ENCODE data around the gene SNTB2. TPM values are rescaled to one million over a fixed set of nuclear protein-coding genes. Genes with fewer than 3 reads are reported as not detected.
"Not testable (repeated sequence)": the region's sequence is repeated elsewhere in the genome, so short reads cannot be mapped to it uniquely, and the experiment has no call there.

The SNTB2 gene
- 8.5 TPM for polyA plus RNA-seq (2013, experiment 1 of 2)
- polyA plus RNA-seq (2013, experiment 2 of 2): 8.2 TPM

DNA sequence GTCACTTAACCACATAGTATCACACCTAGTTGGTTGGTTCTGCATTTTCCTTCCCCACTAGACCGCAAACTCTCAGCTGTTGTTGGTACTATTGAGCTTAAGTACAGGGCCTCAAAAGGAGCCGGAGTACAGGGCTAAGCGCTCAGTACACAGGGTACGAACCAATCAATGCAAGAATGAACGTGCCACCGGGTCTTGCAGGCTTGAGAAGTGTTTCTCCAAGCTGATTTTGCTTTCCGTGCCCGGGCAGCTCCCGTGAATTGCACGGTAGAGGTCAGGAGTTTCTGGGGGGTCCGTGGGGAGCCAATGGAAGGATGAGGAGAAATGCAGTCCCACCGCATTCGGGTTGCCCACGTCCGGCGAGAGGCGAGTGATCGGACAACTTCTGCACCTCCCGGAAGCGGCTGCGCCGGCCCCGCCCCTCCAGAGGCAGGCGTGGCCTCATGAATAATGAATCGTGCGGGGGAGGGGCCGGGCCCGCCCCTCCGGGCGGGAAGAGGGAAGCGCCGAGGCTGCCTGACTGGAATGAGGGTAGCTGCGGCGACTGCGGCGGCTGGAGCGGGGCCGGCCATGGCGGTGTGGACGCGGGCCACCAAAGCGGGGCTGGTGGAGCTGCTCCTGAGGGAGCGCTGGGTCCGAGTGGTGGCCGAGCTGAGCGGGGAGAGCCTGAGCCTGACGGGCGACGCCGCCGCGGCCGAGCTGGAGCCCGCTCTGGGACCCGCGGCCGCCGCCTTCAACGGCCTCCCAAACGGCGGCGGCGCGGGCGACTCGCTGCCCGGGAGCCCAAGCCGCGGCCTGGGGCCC is at the start of gene SNTB2:
TSS of gene SNTB2 (plus strand) at position 523 of the 804 bp plus-strand sequence. CDS start at position 526, 3 bp downstream.
- Histone ChIP-seq H3K27me3 (ENCODE audit: control insufficient read depth in 1 of 2, insufficient read depth in 1 of 2, low read length in 2 of 2) (no peaks in the 10 kb centered on the region), H2BK5ac (ENCODE audit: low read depth, low read length, poor library complexity, severe bottlenecking) (peak within 1 kb of the TSS; percentile 87), H2AK5ac (ENCODE audit: low read length, severe bottlenecking) (no peak within 1 kb of the TSS), H2BK15ac (ENCODE audit: low read depth, poor library complexity, severe bottlenecking) (peak within 1 kb of the TSS; percentile 96), H3K14ac (ENCODE audit: low read length in 2 of 2) (peak within 1 kb of the TSS; percentile 27 to 98), H3K23ac (ENCODE audit: low read length in 2 of 2) (peak within 1 kb of the TSS in 1 of 2 experiments; percentile 76), H3K9ac (ENCODE audit: low read length) (peak within 1 kb of the TSS; percentile 89), H3K9me3 (ENCODE audit: control insufficient read depth, low read length) (no peaks in the 10 kb centered on the region), H4K91ac (ENCODE audit: low read length) (peak within 1 kb of the TSS; percentile 82), H2BK12ac (ENCODE audit: low read length in 2 of 2) (peak within 1 kb of the TSS; percentile 35 to 93), H3K79me1 (replicated peaks; ENCODE audit: low read length, poor library complexity, severe bottlenecking) (peaks cover 7% of the 10 kb centered on the region), H3K36me3 (ENCODE audit: control insufficient read depth in 1 of 2, insufficient read depth in 2 of 2, low read depth in 1 of 2, low read length in 2 of 2) (no peaks in the 10 kb centered on the region), H3K4ac (ENCODE audit: low read depth in 1 of 2, low read length in 2 of 2) (peak within 1 kb of the TSS; percentile 75 to 95), H3K4me3 (ENCODE audit: insufficient read depth in 1 of 2, low read depth in 1 of 2, low read length in 2 of 2) (peak within 1 kb of the TSS; percentile 89 to 93), H3K18ac (ENCODE audit: low read depth in 1 of 2, low read length in 2 of 2) (peak within 1 kb of the TSS; percentile 96), H2BK120ac (ENCODE audit: low read depth, low read length) (peak within 1 kb of the TSS; percentile 78), H3K4me2 (ENCODE audit: low read length, poor library complexity, severe bottlenecking) (peak within 1 kb of the TSS; percentile 91), H3K4me1 (ENCODE audit: control insufficient read depth, insufficient read depth, low read depth, low read length) (peaks cover 14% of the 10 kb centered on the region), H4K8ac (ENCODE audit: low read length) (peak within 1 kb of the TSS; percentile 75), H2AFZ (ENCODE audit: low read depth, low read length) (peak within 1 kb of the TSS; percentile 57), H3K27ac (ENCODE audit: low read length, poor library complexity, severe bottlenecking) (peak within 1 kb of the TSS; percentile 84)
- DNase-seq: peak; percentile 91
- 3% methylated on average over 56 of the region's 69 CpGs for WGBS

DNA sequence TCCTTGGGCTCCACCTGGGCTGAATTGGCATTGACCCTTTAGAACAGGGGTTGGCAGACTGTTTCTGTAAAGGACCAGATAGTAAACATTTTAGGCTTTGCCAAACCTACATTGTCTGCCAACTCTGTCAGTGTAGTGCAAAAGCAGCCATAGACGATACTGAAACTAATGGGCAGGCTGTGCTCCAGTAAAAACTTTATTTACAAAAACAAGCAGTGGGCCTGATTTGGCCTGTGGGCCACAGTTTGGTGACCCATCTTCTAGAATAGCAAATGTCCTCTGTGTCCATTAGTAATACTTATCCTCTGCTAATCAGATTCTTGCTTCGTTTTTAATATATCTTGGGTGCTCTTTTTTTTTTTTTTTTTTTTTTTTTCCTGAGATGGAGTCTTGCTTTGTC is 48.4 kb upstream of the SNTB2 start:
- no peak overlapping the region for H2BK5ac ChIP-seq (ENCODE audit: low read depth, low read length, poor library complexity, severe bottlenecking)
- no peak overlapping the region for H3K27ac ChIP-seq (ENCODE audit: low read length, poor library complexity, severe bottlenecking)
- no peak overlapping the region for H3K4ac ChIP-seq (ENCODE audit: low read depth in 1 of 2, low read length in 2 of 2)
- H3K4me1 ChIP-seq (ENCODE audit: control insufficient read depth, insufficient read depth, low read depth, low read length): peaks cover 7% of the 10 kb centered on the region
- H2BK12ac ChIP-seq (ENCODE audit: low read length in 2 of 2): no peak overlapping the region
- no peak overlapping the region for H3K18ac ChIP-seq (ENCODE audit: low read depth in 1 of 2, low read length in 2 of 2)
- no peak overlapping the region for H2AK5ac ChIP-seq (ENCODE audit: low read length, severe bottlenecking)
- H3K4me3 ChIP-seq (ENCODE audit: insufficient read depth in 1 of 2, low read depth in 1 of 2, low read length in 2 of 2): no peak overlapping the region
- 99% methylated on average over 2 of the region's 2 CpGs for WGBS
- no peak overlapping the region for H3K14ac ChIP-seq (ENCODE audit: low read length in 2 of 2)
- H4K8ac ChIP-seq (ENCODE audit: low read length): no peak overlapping the region
- no peaks in the 10 kb centered on the region for H3K9me3 ChIP-seq (ENCODE audit: control insufficient read depth, low read length)
- H3K4me2 ChIP-seq (ENCODE audit: low read length, poor library complexity, severe bottlenecking): no peak overlapping the region
- peaks cover 18% of the 10 kb centered on the region for H3K79me1 ChIP-seq (replicated peaks; ENCODE audit: low read length, poor library complexity, severe bottlenecking)
- H3K23ac ChIP-seq (ENCODE audit: low read length in 2 of 2): no peak overlapping the region
- no peak overlapping the region for H4K91ac ChIP-seq (ENCODE audit: low read length)
- no peak for DNase-seq
- H3K36me3 ChIP-seq (ENCODE audit: control insufficient read depth in 1 of 2, insufficient read depth in 2 of 2, low read depth in 1 of 2, low read length in 2 of 2): peaks cover 28 to 74% of the 10 kb centered on the region in 2 experiments
- H2AFZ ChIP-seq (ENCODE audit: low read depth, low read length): no peak overlapping the region
- H3K9ac ChIP-seq (ENCODE audit: low read length): no peak overlapping the region
- H2BK15ac ChIP-seq (ENCODE audit: low read depth, poor library complexity, severe bottlenecking): no peak overlapping the region
- H3K27me3 ChIP-seq (ENCODE audit: control insufficient read depth in 1 of 2, insufficient read depth in 1 of 2, low read length in 2 of 2): no peaks in the 10 kb centered on the region
- H2BK120ac ChIP-seq (ENCODE audit: low read depth, low read length): no peak overlapping the region

DNA sequence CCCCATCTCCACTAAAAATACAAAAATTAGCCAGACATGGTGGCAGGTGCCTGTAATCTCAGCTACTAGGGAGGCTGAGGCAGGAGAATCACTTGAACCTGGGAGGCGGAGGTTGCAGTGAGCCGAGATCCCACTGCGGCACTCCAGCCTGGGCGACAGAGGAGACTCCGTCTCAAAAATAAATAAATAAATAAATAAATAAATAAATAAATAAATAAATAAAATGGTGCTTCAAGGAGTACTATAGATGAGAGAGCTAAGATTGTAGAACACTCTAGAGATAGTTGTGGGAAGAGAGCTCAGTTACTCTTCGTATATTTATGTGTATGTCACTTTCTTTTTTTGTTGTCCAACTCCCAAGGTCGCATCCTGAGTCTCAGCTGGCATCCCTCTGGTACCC is 47.5 kb upstream of the SNTB2 start:
- H2AFZ ChIP-seq (ENCODE audit: low read depth, low read length); H2BK5ac ChIP-seq (ENCODE audit: low read depth, low read length, poor library complexity, severe bottlenecking); H2BK15ac ChIP-seq (ENCODE audit: low read depth, poor library complexity, severe bottlenecking); H3K4me3 ChIP-seq (ENCODE audit: insufficient read depth in 1 of 2, low read depth in 1 of 2, low read length in 2 of 2); H2AK5ac ChIP-seq (ENCODE audit: low read length, severe bottlenecking); H3K9me3 ChIP-seq (ENCODE audit: control insufficient read depth, low read length); H3K27ac ChIP-seq (ENCODE audit: low read length, poor library complexity, severe bottlenecking); H3K18ac ChIP-seq (ENCODE audit: low read depth in 1 of 2, low read length in 2 of 2); H2BK120ac ChIP-seq (ENCODE audit: low read depth, low read length); H4K8ac ChIP-seq (ENCODE audit: low read length); H4K91ac ChIP-seq (ENCODE audit: low read length); H3K23ac ChIP-seq (ENCODE audit: low read length in 2 of 2); H3K9ac ChIP-seq (ENCODE audit: low read length); H3K27me3 ChIP-seq (ENCODE audit: control insufficient read depth in 1 of 2, insufficient read depth in 1 of 2, low read length in 2 of 2); H3K4me2 ChIP-seq (ENCODE audit: low read length, poor library complexity, severe bottlenecking); DNase-seq; H3K4ac ChIP-seq (ENCODE audit: low read depth in 1 of 2, low read length in 2 of 2); H2BK12ac ChIP-seq (ENCODE audit: low read length in 2 of 2); H3K14ac ChIP-seq (ENCODE audit: low read length in 2 of 2); H3K4me1 ChIP-seq (ENCODE audit: control insufficient read depth, insufficient read depth, low read depth, low read length): not testable (repeated sequence)
- 100% methylated on average over 3 of the region's 7 CpGs for WGBS
- H3K79me1 ChIP-seq (replicated peaks; ENCODE audit: low read length, poor library complexity, severe bottlenecking): peaks cover 21% of the 10 kb centered on the region
- H3K36me3 ChIP-seq (ENCODE audit: control insufficient read depth in 1 of 2, insufficient read depth in 2 of 2, low read depth in 1 of 2, low read length in 2 of 2): peaks cover 28 to 82% of the 10 kb centered on the region in 2 experiments

DNA sequence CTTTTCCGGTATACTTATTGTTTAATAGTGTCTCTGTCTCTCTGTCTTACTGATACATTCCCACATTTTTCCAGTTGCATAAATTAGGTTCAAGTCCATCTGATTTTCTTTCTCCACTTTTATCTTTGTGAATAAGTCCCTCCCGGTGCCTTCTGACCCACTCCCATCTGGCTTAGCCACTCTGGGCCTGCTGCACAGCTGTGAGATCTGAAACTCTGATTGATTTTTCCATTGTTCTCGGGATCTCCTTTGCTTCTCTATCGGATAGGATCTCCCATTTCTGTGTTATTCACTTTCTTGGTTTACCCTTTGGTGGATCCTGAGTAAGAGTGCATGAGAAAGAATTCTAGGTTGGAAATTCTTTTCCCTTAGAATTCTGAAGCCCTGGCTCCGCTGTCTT is 46.0 kb upstream of the SNTB2 start:
- no peak overlapping the region for H2BK12ac ChIP-seq (ENCODE audit: low read length in 2 of 2)
- H3K4me1 ChIP-seq (ENCODE audit: control insufficient read depth, insufficient read depth, low read depth, low read length): peaks cover 5% of the 10 kb centered on the region
- 93% methylated on average over 5 of the region's 5 CpGs for WGBS
- H3K4me2 ChIP-seq (ENCODE audit: low read length, poor library complexity, severe bottlenecking): no peak overlapping the region
- no peak for DNase-seq
- H3K36me3 ChIP-seq (ENCODE audit: control insufficient read depth in 1 of 2, insufficient read depth in 2 of 2, low read depth in 1 of 2, low read length in 2 of 2): peaks cover 28 to 78% of the 10 kb centered on the region in 2 experiments
- no peak overlapping the region for H2AFZ ChIP-seq (ENCODE audit: low read depth, low read length)
- no peak overlapping the region for H2BK15ac ChIP-seq (ENCODE audit: low read depth, poor library complexity, severe bottlenecking)
- H3K9ac ChIP-seq (ENCODE audit: low read length): peak overlapping the region; percentile 19
- no peak overlapping the region for H2BK120ac ChIP-seq (ENCODE audit: low read depth, low read length)
- no peaks in the 10 kb centered on the region for H3K9me3 ChIP-seq (ENCODE audit: control insufficient read depth, low read length)
- no peak overlapping the region for H4K8ac ChIP-seq (ENCODE audit: low read length)
- H3K4ac ChIP-seq (ENCODE audit: low read depth in 1 of 2, low read length in 2 of 2): no peak overlapping the region
- H2AK5ac ChIP-seq (ENCODE audit: low read length, severe bottlenecking): no peak overlapping the region
- H4K91ac ChIP-seq (ENCODE audit: low read length): no peak overlapping the region
- no peak overlapping the region for H3K23ac ChIP-seq (ENCODE audit: low read length in 2 of 2)
- no peaks in the 10 kb centered on the region for H3K27me3 ChIP-seq (ENCODE audit: control insufficient read depth in 1 of 2, insufficient read depth in 1 of 2, low read length in 2 of 2)
- peaks cover 23% of the 10 kb centered on the region for H3K79me1 ChIP-seq (replicated peaks; ENCODE audit: low read length, poor library complexity, severe bottlenecking)
- H3K4me3 ChIP-seq (ENCODE audit: insufficient read depth in 1 of 2, low read depth in 1 of 2, low read length in 2 of 2): no peak overlapping the region
- no peak overlapping the region for H2BK5ac ChIP-seq (ENCODE audit: low read depth, low read length, poor library complexity, severe bottlenecking)
- H3K18ac ChIP-seq (ENCODE audit: low read depth in 1 of 2, low read length in 2 of 2): no peak overlapping the region
- no peak overlapping the region for H3K27ac ChIP-seq (ENCODE audit: low read length, poor library complexity, severe bottlenecking)
- no peak overlapping the region for H3K14ac ChIP-seq (ENCODE audit: low read length in 2 of 2)
